Naive thymus-derived CD8-positive, alpha-beta T cell (primary cell): ENCODE results near the gene SRC. TPM values are rescaled to one million over a fixed set of nuclear protein-coding genes. Genes with fewer than 3 reads are reported as not detected.
A peak's percentile ranks its signal among the peaks of the same experiment; 100 is the strongest.

Experiments used
- ATAC-seq, 2 donors: fragments of 150-1000 bp; cut with Tn5 transposase in 1 of 2; sonication (Bioruptor Pico), chemical (Tn5 transposase) in 1 of 2; 1 replicate in 1 of 2; 2 replicates in 1 of 2; pipeline ENCODE4 v1.10.0; 2021; ENCODE audit warnings: mild to moderate bottlenecking in 2 of 2, moderate library complexity in 2 of 2
- POLR2A ChIA-PET: fragments of 350-600 bp; sonication (Branson Sonifier 250); formaldehyde crosslinking; loops from one replicate; lab custom pipeline; 2021; ENCODE audit warnings: antibody characterized with exemption; lab: Charles Lee
- DNase-seq, 10 donors: peaks; one replicate each; pipeline versions ENCODE4 v3.0.0 to v3.0.0-alpha.2; 2020 to 2022
- H3K27ac Mint-ChIP-seq, 10 donors: one replicate each; pipeline ENCODE4 v1.8.0; 2020 to 2022; ENCODE audit warnings: mild to moderate bottlenecking in 10 of 10, mixed read lengths in 10 of 10, moderate library complexity in 4 of 10, inconsistent platforms in 1 of 10
- H3K27me3 Mint-ChIP-seq, 5 donors: one replicate each; pipeline ENCODE4 v1.8.0; 2021 to 2022; ENCODE audit warnings: mixed read lengths in 5 of 5
- H3K36me3 Mint-ChIP-seq, 3 donors: one replicate each; pipeline ENCODE4 v1.8.0; 2020 to 2022; ENCODE audit warnings: mixed read lengths in 3 of 3, mild to moderate bottlenecking in 2 of 3, inconsistent platforms in 1 of 3
- H3K4me1 Mint-ChIP-seq, 4 donors: one replicate each; pipeline ENCODE4 v1.8.0; 2021 to 2022; ENCODE audit warnings: mixed read lengths in 4 of 4
- H3K4me3 Mint-ChIP-seq, 10 donors: one replicate each; pipeline ENCODE4 v1.8.0; 2020 to 2022; ENCODE audit warnings: mild to moderate bottlenecking in 10 of 10, mixed read lengths in 10 of 10, moderate library complexity in 6 of 10, inconsistent platforms in 1 of 10
- H3K9me3 Mint-ChIP-seq, 9 donors: one replicate each; pipeline ENCODE4 v1.8.0; 2020 to 2022; ENCODE audit warnings: mixed read lengths in 9 of 9, mild to moderate bottlenecking in 3 of 9, inconsistent platforms in 1 of 9, moderate library complexity in 1 of 9
- polyA plus RNA-seq, 3 donors: library from polyadenylated mRNA; unstranded; fragments of 300-500 nt; fragmentation: Illumina TruSeq; gene quantifications; one replicate each; pipeline ENCODE4 v1.2.3, GENCODE V29; 2021
- total RNA-seq, 8 experiments: library from RNA in 2 of 8; stranded (reverse) in 2 of 8; gene quantifications; one replicate each; pipeline ENCODE4 v1.2.3 and lab custom pipeline; 2021 to 2026

Gene SRC
- total and polyA plus RNA-seq, 5 experiments from 2014 or later: 0.07 to 2.4 (median 0.60) TPM; not detected in 2

DNA sequence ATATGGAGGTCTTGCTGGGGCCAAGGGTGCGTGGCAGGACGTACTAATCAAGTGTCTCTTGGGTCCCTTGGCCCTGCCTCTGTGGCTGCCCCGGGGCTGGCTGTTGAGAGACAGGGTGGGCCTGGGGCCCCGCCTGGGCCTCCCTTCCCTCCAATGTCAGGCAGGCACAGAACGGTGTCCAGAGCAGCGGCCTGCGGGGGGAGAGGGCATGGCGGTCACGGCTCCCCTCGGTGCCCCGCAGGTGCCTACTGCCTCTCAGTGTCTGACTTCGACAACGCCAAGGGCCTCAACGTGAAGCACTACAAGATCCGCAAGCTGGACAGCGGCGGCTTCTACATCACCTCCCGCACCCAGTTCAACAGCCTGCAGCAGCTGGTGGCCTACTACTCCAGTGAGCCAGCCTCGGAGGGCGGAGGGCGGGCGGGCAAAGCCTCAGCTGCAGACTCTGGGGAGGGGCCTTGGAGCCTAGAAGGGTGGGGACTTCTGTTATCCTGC, 50.0 kb downstream of the SRC start:
- Mint-ChIP-seq H3K9me3 (no peaks in the 10 kb centered on the region), H3K4me1 (no peaks in the 10 kb centered on the region), H3K27me3 (no peaks in the 10 kb centered on the region), H3K4me3 (no peak overlapping the region), H3K36me3 (no peaks in the 10 kb centered on the region), H3K27ac (no peak overlapping the region)
- no peak for DNase-seq
- POLR2A ChIA-PET: no interaction called here
- ATAC-seq: no peak

DNA sequence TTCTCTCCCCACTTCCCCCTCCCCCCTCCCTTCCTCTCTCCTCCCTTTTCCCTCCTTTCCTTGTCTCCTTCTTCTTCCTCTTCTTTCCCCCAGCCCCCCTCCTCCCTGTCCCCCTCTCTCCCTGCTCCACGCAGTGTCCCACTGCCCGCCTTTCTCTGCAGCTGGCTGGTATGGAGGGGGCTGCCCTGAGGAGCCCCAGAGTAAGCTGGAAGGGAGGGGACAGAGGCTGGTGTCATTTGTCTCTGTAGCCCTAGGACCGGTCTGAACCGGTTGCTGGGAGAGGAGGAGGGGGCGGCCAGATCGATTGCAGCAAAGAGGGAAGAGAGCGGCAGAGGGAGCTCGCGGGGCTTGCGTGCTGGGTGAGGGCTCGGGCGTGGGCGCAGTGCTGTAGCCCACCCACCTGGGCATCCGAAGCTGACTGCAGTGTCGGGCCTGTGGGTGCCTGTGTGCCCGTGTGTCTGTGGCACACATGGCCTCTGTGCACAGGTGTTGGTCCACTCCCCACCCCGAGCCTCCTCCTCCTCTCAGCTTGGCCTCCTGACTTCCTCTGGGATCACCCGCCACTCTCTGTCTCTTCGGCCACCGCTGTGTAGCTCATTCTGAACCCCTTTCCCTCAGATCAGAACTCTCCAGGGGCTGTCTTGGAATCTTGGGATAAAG, 50.6 kb downstream of the SRC start:
- Mint-ChIP-seq H3K27me3 (no peaks in the 10 kb centered on the region), H3K36me3 (no peaks in the 10 kb centered on the region), H3K4me3 (no peak overlapping the region), H3K4me1 (no peaks in the 10 kb centered on the region), H3K9me3 (no peaks in the 10 kb centered on the region), H3K27ac (no peak overlapping the region)
- POLR2A ChIA-PET: no interaction called here
- no peak for ATAC-seq
- no peak for DNase-seq

DNA sequence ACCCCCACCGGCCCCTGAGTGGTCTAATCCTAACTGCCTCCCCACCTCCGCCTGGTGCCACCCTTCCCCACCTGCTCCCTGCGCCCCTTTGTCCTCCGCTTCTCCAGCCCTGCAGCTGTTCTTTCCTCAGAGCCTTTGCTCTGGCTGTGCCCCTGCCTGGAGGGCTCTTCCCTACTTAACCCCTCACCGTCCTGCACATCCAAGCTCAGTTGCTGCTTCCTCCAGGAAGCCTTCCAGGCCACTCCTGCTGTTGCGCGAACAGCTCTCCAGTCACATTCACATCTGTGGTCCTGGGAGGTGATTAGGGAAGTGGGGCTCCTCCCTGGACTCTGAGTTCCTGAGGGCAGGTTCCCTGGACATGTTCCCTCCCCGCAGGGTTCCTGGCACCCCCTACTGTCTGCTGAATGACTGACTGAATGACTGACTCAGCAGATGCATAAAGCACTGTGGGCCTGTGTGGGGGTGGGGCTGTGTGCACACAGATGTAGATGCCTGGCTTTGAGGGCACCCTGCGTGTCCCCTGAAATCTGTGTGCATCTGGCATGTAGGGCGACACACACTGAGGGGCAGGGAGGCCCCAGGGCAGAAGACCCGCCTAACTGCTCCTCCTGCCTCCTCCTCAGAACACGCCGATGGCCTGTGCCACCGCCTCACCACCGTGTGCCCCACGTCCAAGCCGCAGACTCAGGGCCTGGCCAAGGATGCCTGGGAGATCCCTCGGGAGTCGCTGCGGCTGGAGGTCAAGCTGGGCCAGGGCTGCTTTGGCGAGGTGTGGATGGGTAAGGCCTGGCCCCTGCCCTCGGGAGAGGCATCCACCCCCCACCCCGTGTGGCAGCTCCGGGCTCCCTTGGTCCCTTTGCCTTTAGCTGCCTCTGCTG, 51.4 kb downstream of the SRC start:
- DNase-seq: no peak
- H3K36me3 Mint-ChIP-seq: no peaks in the 10 kb centered on the region
- H3K4me3 Mint-ChIP-seq: no peak overlapping the region
- no peaks in the 10 kb centered on the region for H3K27me3 Mint-ChIP-seq
- ATAC-seq: no peak
- H3K4me1 Mint-ChIP-seq: no peaks in the 10 kb centered on the region
- H3K27ac Mint-ChIP-seq: no peak overlapping the region
- POLR2A ChIA-PET: no interaction called here
- H3K9me3 Mint-ChIP-seq: no peaks in the 10 kb centered on the region

DNA sequence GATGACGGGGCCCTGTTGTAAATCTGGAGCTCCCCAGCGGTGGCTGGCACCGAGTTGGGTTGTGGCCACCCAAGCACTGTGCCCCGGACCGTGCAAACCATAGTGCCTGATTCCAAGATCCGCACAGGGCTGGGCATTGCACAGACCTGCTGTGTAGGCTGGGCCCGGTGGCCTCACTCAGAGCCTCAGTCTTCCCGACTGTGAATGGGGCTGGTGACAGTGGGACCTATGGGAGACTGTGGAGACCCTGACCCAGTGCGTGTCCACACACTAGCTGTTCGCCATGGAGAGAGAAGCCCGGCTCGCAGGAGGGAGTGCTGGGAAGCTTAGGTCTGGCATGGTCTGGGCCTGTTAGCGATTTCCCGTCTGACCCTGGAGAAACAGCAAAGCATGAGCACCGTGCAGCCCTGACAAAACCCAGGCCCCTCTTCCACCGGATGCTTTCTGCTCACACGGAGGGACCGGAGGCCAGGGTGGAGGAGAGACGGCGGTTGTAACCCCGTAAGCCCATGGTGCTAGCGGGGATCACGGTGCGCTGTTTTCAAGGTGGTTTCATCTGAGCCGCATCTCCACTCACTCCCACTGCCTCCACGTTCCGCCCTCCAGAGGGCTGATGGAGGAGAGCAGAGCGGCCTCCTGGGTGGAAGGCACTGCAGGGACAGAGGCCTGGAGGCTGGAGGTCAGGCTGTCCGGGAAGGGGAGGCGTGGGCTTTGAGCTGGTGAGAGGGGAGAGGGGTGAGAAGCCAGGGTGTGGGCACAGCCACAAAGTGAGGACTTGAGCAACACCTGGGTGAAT, 52.2 kb downstream of the SRC start:
- ATAC-seq (no peak), DNase-seq (no peak)
- Mint-ChIP-seq H3K4me3 (no peak overlapping the region), H3K4me1 (no peaks in the 10 kb centered on the region), H3K36me3 (no peaks in the 10 kb centered on the region), H3K9me3 (no peaks in the 10 kb centered on the region), H3K27ac (no peak overlapping the region), H3K27me3 (no peaks in the 10 kb centered on the region)
- POLR2A ChIA-PET: no interaction called here

DNA sequence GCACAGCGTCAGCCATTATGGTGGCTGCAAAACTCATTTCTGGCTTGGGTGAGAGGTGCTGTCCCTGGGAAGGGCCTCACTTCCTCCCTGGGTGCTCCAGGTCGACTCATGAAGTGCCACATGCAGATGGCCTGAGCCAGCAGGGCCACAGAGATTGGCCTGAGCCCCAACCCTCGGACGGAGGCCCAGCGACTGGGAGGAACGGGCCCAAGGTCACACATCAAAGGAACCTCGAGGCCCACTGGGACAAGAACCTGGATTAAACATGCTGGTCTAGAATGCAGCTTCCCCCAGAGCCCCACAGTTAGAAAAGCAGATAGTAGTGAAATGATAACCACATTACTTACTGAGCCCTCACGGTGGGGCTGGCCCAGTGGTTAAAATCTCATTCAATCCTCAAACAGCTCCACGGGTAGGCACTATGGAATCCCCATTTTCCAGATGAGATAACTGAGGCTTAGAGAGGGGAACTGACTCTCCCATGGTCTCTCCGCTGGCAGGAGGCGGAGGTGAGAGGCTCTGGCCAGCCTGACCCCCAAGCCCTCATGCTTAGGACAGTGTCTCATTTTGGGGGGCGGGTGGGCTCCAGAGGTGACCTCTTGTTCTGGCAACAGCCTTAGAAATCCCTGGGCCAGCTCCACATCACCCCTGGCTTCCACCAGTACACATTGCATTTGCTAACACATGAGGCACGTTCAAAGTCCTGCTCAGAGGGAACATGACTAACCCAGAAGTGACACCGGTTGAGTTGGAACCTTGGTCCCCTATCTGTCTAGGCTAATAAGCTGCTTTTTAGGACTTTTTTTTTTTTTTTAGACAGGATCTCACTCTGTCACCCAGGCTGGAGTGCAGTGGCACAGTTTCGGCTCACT, 53.0 kb downstream of the SRC start:
- H3K27ac Mint-ChIP-seq: no peak overlapping the region
- DNase-seq (no peak), ATAC-seq (no peak)
- H3K27me3 Mint-ChIP-seq: no peaks in the 10 kb centered on the region
- no peak overlapping the region for H3K4me3 Mint-ChIP-seq
- POLR2A ChIA-PET: interaction anchor here (0.6 kb wide), 1 partner anchor 152 kb away, joined by 5 read pairs; no protein-coding TSS in a partner anchor
- no peaks in the 10 kb centered on the region for H3K4me1 Mint-ChIP-seq
- no peaks in the 10 kb centered on the region for H3K9me3 Mint-ChIP-seq
- H3K36me3 Mint-ChIP-seq: no peaks in the 10 kb centered on the region

DNA sequence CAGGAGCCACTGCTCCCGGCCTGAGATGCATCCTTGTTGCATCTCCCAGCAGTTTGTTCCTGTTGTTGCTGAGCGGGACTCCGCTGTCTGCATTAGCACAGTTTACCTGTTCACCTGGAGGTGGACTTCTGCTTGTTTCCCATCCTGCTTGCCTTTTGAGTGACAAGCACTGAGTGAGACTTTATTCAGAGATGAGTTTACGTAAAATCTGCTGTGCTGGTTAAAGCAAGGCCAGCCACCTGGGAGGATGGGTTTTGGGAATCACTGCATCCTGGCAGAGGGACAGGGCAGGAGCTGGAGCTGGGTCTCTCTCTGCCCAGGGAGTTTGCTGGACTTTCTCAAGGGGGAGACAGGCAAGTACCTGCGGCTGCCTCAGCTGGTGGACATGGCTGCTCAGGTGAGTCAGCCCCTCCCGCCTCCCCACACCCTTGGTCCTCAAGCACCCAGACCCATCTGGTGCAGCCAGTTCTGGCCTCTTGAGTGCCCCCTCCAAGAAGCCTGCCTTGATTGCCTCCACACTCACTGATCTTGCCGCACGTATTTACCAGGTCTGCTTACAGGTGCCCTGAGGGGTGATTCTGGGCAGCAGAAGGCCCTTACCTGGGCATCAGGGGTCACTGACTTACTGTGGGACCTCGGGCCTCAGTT, 55.5 kb downstream of the SRC start:
- POLR2A ChIA-PET: no interaction called here
- DNase-seq: no peak
- Mint-ChIP-seq H3K27me3 (peaks cover 0 to 12% (median 3%) of the 10 kb centered on the region in 5 donors), H3K36me3 (no peaks in the 10 kb centered on the region), H3K4me1 (peaks cover 5 to 8% (median 7%) of the 10 kb centered on the region in 4 donors), H3K4me3 (no peak overlapping the region), H3K27ac (peak overlapping the region in 1 of 10 donors; percentile 24), H3K9me3 (no peaks in the 10 kb centered on the region)
- no peak for ATAC-seq

DNA sequence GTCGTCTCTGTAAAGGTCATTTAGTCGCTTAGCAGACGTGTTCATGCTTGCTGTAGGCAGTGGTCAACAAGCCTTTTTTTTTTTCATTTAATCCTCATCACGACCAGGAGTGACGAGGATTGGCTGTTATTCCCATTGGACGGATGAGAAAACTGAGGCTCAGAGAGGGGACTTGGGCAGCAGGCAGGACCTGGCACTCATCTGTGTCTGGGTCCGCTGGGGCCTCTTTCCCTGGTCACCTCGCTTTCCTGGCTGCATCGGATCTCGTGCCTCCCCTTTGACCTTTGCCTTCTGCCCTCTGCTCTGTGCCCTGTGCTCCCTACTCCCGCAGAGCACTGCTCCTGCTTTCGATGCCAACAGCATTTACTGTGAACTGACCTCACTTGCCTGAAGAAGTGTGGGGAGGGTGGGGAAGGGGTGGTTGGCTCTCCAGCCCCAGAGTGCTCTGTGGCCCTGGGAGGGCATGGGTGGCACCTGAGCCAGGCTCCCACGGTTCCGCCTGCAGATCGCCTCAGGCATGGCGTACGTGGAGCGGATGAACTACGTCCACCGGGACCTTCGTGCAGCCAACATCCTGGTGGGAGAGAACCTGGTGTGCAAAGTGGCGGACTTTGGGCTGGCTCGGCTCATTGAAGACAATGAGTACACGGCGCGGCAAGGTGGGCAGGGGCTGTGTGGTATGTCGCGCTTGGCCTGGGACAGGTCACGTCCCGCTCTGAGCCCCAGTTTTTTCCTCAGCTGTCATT, 56.2 kb downstream of the SRC start:
- H3K4me3 Mint-ChIP-seq: no peak overlapping the region
- ATAC-seq (no peak), DNase-seq (no peak)
- no peak overlapping the region for H3K27ac Mint-ChIP-seq
- POLR2A ChIA-PET: no interaction called here
- H3K27me3 Mint-ChIP-seq: peaks cover 0 to 16% (median 4%) of the 10 kb centered on the region in 5 donors
- peaks cover 5 to 12% (median 8%) of the 10 kb centered on the region in 4 donors for H3K4me1 Mint-ChIP-seq
- no peaks in the 10 kb centered on the region for H3K9me3 Mint-ChIP-seq
- no peaks in the 10 kb centered on the region for H3K36me3 Mint-ChIP-seq

DNA sequence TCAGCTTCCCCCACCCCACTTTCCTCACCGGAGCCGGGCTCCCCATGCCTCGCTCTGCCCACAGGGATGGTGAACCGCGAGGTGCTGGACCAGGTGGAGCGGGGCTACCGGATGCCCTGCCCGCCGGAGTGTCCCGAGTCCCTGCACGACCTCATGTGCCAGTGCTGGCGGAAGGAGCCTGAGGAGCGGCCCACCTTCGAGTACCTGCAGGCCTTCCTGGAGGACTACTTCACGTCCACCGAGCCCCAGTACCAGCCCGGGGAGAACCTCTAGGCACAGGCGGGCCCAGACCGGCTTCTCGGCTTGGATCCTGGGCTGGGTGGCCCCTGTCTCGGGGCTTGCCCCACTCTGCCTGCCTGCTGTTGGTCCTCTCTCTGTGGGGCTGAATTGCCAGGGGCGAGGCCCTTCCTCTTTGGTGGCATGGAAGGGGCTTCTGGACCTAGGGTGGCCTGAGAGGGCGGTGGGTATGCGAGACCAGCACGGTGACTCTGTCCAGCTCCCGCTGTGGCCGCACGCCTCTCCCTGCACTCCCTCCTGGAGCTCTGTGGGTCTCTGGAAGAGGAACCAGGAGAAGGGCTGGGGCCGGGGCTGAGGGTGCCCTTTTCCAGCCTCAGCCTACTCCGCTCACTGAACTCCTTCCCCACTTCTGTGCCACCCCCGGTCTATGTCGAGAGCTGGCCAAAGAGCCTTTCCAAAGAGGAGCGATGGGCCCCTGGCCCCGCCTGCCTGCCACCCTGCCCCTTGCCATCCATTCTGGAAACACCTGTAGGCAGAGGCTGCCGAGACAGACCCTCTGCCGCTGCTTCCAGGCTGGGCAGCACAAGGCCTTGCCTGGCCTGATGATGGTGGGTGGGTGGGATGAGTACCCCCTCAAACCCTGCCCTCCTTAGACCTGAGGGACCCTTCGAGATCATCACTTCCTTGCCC, 57.4 kb downstream of the SRC start:
- DNase-seq (no peak), ATAC-seq (no peak)
- H3K27me3 Mint-ChIP-seq: peaks cover 7 to 28% (median 16%) of the 10 kb centered on the region in 5 donors
- POLR2A ChIA-PET: no interaction called here
- no peaks in the 10 kb centered on the region for H3K36me3 Mint-ChIP-seq
- no peaks in the 10 kb centered on the region for H3K9me3 Mint-ChIP-seq
- H3K4me1 Mint-ChIP-seq: peaks cover 5 to 19% (median 14%) of the 10 kb centered on the region in 4 donors
- no peak overlapping the region for H3K4me3 Mint-ChIP-seq
- H3K27ac Mint-ChIP-seq: no peak overlapping the region

DNA sequence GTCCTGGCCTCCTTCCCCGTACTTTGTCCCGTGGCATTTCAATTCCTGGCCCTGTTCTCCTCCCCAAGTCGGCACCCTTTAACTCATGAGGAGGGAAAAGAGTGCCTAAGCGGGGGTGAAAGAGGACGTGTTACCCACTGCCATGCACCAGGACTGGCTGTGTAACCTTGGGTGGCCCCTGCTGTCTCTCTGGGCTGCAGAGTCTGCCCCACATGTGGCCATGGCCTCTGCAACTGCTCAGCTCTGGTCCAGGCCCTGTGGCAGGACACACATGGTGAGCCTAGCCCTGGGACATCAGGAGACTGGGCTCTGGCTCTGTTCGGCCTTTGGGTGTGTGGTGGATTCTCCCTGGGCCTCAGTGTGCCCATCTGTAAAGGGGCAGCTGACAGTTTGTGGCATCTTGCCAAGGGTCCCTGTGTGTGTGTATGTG, 58.5 kb downstream of the SRC start:
- no peak for ATAC-seq
- Mint-ChIP-seq H3K9me3 (no peaks in the 10 kb centered on the region), H3K4me1 (peaks cover 9 to 27% (median 17%) of the 10 kb centered on the region in 4 donors), H3K27me3 (peaks cover 9 to 39% (median 27%) of the 10 kb centered on the region in 5 donors), H3K36me3 (no peaks in the 10 kb centered on the region), H3K27ac (no peak overlapping the region), H3K4me3 (no peak overlapping the region)
- DNase-seq: no peak
- POLR2A ChIA-PET: no interaction called here

DNA sequence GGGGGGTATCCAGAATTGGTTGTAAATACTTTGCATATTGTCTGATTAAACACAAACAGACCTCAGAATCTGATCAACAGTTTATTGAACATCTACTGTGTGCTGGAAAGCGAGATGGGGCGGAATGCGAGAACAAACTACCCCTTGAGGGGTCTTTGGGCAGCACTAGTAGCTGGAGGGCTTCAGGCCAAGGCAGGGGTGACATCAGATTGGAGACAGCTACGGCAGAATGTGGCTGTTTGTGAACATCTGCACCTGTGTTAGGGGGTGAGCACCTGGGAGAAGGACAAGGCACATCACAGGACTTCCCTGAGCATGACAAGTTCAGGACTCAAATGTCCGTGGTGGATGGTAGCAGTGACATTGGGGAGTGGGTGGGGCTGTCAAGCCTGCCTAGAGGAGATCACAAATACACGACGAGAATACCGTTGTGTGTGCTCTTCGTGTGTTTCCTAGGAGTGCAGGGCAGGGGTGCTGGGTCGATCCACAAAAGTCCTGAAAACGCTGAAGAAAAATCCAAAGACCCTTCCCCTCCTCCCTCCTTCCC, 59.5 kb downstream of the SRC start:
- H3K27me3 Mint-ChIP-seq: peaks cover 9 to 43% (median 29%) of the 10 kb centered on the region in 5 donors
- no peaks in the 10 kb centered on the region for H3K36me3 Mint-ChIP-seq
- peaks cover 11 to 33% (median 20%) of the 10 kb centered on the region in 4 donors for H3K4me1 Mint-ChIP-seq
- peak overlapping the region in 1 of 10 donors; percentile 79 for H3K27ac Mint-ChIP-seq
- no peaks in the 10 kb centered on the region for H3K9me3 Mint-ChIP-seq
- POLR2A ChIA-PET: no interaction called here
- ATAC-seq (no peak), DNase-seq (no peak)
- H3K4me3 Mint-ChIP-seq: peak overlapping the region in 8 of 10 donors; percentile 38 to 76 (median 68)
